Breast epithelium (tissue), 3 donors: ENCODE results near the gene MC5R.

ENCODE experiments used
- CTCF ChIP-seq, 3 donors: fragments of 450-650 bp; IDR thresholded peaks; one replicate each; pipeline ENCODE4 v1.5.1; 2016 to 2017; ENCODE audit warnings: antibody characterized with exemption in 3 of 3, mild to moderate bottlenecking in 3 of 3, moderate library complexity in 3 of 3
- POLR2A ChIP-seq: fragments of 450-650 bp; IDR thresholded peaks from one replicate; pipeline ENCODE4 v1.6.1; 2016; ENCODE audit warnings: antibody characterized with exemption, mild to moderate bottlenecking, moderate library complexity

- no peak for TF ChIP-seq CTCF (IDR thresholded peaks at IDR 0.05)
- no peak for TF ChIP-seq POLR2A
Measured at GRCh38 chr18:13801260-13801601, 22.7 kb upstream of the MC5R start.
